ENCODE results near the gene SLC26A4.

- no peak for TF ChIP-seq CTCF (IDR thresholded peaks at IDR 0.05 in 2 of 3, conservative IDR thresholded peaks at IDR 0.05 in 1 of 3; ENCODE audit: borderline replicate concordance in 1 of 3, insufficient read depth in 1 of 3, low read depth in 2 of 3, low read length in 2 of 3)
- no peak for TF ChIP-seq ZBTB33 (IDR thresholded peaks at IDR 0.05; ENCODE audit: extremely low read depth, insufficient replicate concordance, low read length)
Measured at GRCh38 chr7:107686816-107687387, 26.3 kb downstream of the SLC26A4 start.
